Measurements from ENCODE around the gene DIDO1. TPM values are rescaled to one million over a fixed set of nuclear protein-coding genes. Genes with fewer than 3 reads are reported as not detected.

Gene DIDO1
- total and polyA plus RNA-seq, 2 of the 4 experiments (the other 2 are of a cell fraction), result 21.8 to 28.1 TPM

DNA sequence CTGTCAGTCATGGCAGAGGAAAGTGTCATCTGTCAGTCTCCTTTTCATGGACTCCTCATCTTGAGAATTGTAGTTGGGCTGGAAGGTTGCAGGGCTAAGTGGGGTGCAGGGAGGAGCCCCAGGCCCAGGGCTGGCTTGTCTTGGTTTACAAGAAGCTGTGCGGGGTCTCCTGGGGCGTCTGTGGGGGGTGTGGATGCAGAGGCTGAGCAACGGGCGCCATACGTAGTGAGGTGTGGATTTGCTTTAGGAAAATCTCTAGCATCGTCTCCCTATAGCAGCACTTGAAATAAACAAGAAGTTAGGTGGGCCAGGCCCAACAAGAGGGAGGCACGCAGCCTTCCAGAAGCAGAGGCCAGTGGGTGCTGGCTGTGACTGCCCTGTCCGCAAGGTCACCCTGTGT lies 24.4 kb upstream of the DIDO1 start:
- DNase-seq (no peak), ATAC-seq (ENCODE audit: low read depth) (no peak)
- no TSS peak for BruUV-seq (replicated peaks)
- TF ChIP-seq RCOR1 (IDR thresholded peaks at IDR 0.05; ENCODE audit: insufficient replicate concordance, low read length) (no peak), MAZ (IDR thresholded peaks at IDR 0.05; ENCODE audit: borderline replicate concordance, low read depth, low read length) (no peak), POLR2A (IDR thresholded peaks at IDR 0.05; ENCODE audit: low read depth, low read length) (no peak), SMC3 (IDR thresholded peaks at IDR 0.05; ENCODE audit: low read depth, low read length) (no peak), CEBPB (IDR thresholded peaks at IDR 0.05; ENCODE audit: low read depth, low read length) (no peak), BHLHE40 (IDR thresholded peaks at IDR 0.05; ENCODE audit: low read depth, low read length) (no peak), FOS (IDR thresholded peaks at IDR 0.05; ENCODE audit: low read depth, low read length) (no peak), MAFK (IDR thresholded peaks at IDR 0.05; ENCODE audit: low read depth, low read length) (no peak), RAD21 (IDR thresholded peaks at IDR 0.05; ENCODE audit: low read length) (no peak), NFE2L2 (IDR thresholded peaks at IDR 0.05; ENCODE audit: low read depth, low read length) (no peak), MXI1 (IDR thresholded peaks at IDR 0.05; ENCODE audit: borderline replicate concordance, low read depth, low read length) (no peak), RFX5 (IDR thresholded peaks at IDR 0.05; ENCODE audit: low read depth, low read length) (no peak), CHD1 (IDR thresholded peaks at IDR 0.05; ENCODE audit: low read depth, low read length) (no peak)
- TF ChIP-seq, protein P1, sequence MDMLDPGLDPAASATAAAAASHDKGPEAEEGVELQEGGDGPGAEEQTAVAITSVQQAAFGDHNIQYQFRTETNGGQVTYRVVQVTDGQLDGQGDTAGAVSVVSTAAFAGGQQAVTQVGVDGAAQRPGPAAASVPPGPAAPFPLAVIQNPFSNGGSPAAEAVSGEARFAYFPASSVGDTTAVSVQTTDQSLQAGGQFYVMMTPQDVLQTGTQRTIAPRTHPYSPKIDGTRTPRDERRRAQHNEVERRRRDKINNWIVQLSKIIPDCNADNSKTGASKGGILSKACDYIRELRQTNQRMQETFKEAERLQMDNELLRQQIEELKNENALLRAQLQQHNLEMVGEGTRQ (IDR thresholded peaks at IDR 0.05; ENCODE audit: low read depth, low read length), result no peak
- TF ChIP-seq, protein P2, sequence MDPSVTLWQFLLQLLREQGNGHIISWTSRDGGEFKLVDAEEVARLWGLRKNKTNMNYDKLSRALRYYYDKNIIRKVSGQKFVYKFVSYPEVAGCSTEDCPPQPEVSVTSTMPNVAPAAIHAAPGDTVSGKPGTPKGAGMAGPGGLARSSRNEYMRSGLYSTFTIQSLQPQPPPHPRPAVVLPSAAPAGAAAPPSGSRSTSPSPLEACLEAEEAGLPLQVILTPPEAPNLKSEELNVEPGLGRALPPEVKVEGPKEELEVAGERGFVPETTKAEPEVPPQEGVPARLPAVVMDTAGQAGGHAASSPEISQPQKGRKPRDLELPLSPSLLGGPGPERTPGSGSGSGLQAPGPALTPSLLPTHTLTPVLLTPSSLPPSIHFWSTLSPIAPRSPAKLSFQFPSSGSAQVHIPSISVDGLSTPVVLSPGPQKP (IDR thresholded peaks at IDR 0.05; ENCODE audit: borderline replicate concordance, low read depth, low read length), result no peak
- TF ChIP-seq, protein P3, sequence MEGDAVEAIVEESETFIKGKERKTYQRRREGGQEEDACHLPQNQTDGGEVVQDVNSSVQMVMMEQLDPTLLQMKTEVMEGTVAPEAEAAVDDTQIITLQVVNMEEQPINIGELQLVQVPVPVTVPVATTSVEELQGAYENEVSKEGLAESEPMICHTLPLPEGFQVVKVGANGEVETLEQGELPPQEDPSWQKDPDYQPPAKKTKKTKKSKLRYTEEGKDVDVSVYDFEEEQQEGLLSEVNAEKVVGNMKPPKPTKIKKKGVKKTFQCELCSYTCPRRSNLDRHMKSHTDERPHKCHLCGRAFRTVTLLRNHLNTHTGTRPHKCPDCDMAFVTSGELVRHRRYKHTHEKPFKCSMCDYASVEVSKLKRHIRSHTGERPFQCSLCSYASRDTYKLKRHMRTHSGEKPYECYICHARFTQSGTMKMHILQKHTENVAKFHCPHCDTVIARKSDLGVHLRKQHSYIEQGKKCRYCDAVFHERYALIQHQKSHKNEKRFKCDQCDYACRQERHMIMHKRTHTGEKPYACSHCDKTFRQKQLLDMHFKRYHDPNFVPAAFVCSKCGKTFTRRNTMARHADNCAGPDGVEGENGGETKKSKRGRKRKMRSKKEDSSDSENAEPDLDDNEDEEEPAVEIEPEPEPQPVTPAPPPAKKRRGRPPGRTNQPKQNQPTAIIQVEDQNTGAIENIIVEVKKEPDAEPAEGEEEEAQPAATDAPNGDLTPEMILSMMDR (conservative IDR thresholded peaks at IDR 0.05; ENCODE audit: low read depth, low read length), result no peak
- intact Hi-C loops (cut with micrococcal nuclease) (no loop called here), dilution Hi-C loops (cut with HindIII; ENCODE audit: low sequenced_read_pairs, unreplicated experiment) (no loop called here), in situ Hi-C loops (cut with MboI; ENCODE audit: low sequenced_read_pairs) (no loop called here)
- Histone ChIP-seq H3K14ac (replicated peaks; ENCODE audit: low read depth, low read length) (no peak overlapping the region), H2BK20ac (ENCODE audit: low read depth, low read length) (no peak overlapping the region), H2BK120ac (ENCODE audit: low read depth, low read length) (no peak overlapping the region), H3K9me3 (ENCODE audit: control insufficient read depth, insufficient read depth, low read length) (peaks cover 2% of the 10 kb centered on the region; the same call in 1 of the 2 replicates), H2AFZ (replicated peaks; ENCODE audit: low read length, poor library complexity) (no peak overlapping the region), H2AK5ac (ENCODE audit: low read depth, low read length) (no peak overlapping the region), H3K56ac (ENCODE audit: extremely low read depth, insufficient read depth, low read length) (no peak overlapping the region), H4K5ac (ENCODE audit: low read depth, low read length) (no peak overlapping the region), H4K20me1 (ENCODE audit: insufficient read depth, low read length) (peaks cover 19% of the 10 kb centered on the region), H2BK5ac (ENCODE audit: low read depth, low read length, poor library complexity, severe bottlenecking) (no peak overlapping the region), H3K4me2 (ENCODE audit: low read depth, low read length) (no peak overlapping the region), H4K8ac (ENCODE audit: low read depth in 2 of 2, low read length in 2 of 2) (no peak overlapping the region), H3K18ac (ENCODE audit: low read depth, low read length) (no peak overlapping the region), H3K27me3 (ENCODE audit: control insufficient read depth, insufficient read depth, low read length) (no peaks in the 10 kb centered on the region), H3K36me3 (ENCODE audit: control insufficient read depth, insufficient read depth, low read length) (peaks cover 38% of the 10 kb centered on the region), H3K9me1 (ENCODE audit: insufficient read depth, low read length) (peaks cover 8% of the 10 kb centered on the region; the same call in 1 of the 2 replicates), H3K4me1 (ENCODE audit: control insufficient read depth, insufficient read depth, low read length) (peaks cover 11% of the 10 kb centered on the region), H3K79me1 (ENCODE audit: low read depth in 1 of 2, low read length in 2 of 2) (peaks cover 11 to 31% of the 10 kb centered on the region in 2 experiments; a peak in 2 of 4 replicates), H3K4me3 (ENCODE audit: insufficient read depth, low read depth, low read length) (no peak overlapping the region), H3K27ac (ENCODE audit: insufficient read depth, low read length) (no peak overlapping the region), H3K4ac (ENCODE audit: low read depth, low read length) (no peak overlapping the region), H2AK9ac (replicated peaks; ENCODE audit: low read depth, low read length, poor library complexity) (no peak overlapping the region), H2BK15ac (ENCODE audit: low read depth, low read length) (no peak overlapping the region), H3K23ac (ENCODE audit: low read depth, low read length) (no peak overlapping the region), H4K91ac (ENCODE audit: insufficient read depth, low read depth, low read length) (no peak overlapping the region), H3K9ac (ENCODE audit: low read depth, low read length) (no peak overlapping the region)
- 100% methylated on average over 1 of the region's 8 CpGs; no CpG with 5 or more reads in 1 of the 2 experiments for WGBS, 2 experiments (ENCODE audit: extremely low coverage in 2 of 2, insufficient read length in 1 of 2)
- ChIA-PET CTCF (no interaction called here), POLR2A (ENCODE audit: unreplicated experiment) (no interaction called here)

Data from IMR-90 (cell line).